Panc1 (cell line): ENCODE data around the gene PNPO. TPM values are rescaled to one million over a fixed set of nuclear protein-coding genes. Genes with fewer than 3 reads are reported as not detected.

Experiments
- ATAC-seq: fragments of 200-7000 bp; cut with Tn5 transposase; 2 replicates; pipeline ENCODE4 v1.9.1; 2020; ENCODE audit warnings: mild to moderate bottlenecking, moderate library complexity
- BruUV-seq: library from RNA; stranded (reverse); fragments of 400-500 nt; replicated peaks from 2 replicates; lab custom pipeline; 2021; lab: Mats Ljungman, UMichigan
- CTCF ChIA-PET: fragments of 300-600 bp; sonication (Branson Sonifier 250); formaldehyde crosslinking; loops from one replicate; lab custom pipeline; 2022; ENCODE audit warnings: antibody characterized with exemption; lab: Charles Lee
- POLR2A ChIA-PET: fragments of 300-600 bp; sonication (Branson Sonifier 250); formaldehyde crosslinking; loops from one replicate; lab custom pipeline; 2022; ENCODE audit warnings: antibody characterized with exemption; lab: Charles Lee
- DNase-seq: peaks from one replicate; pipeline ENCODE4 v3.0.0-alpha.2; 2010; ENCODE audit warnings: low read depth, low spot score
- H3K27ac ChIP-seq: 2 replicates; pipeline ENCODE4 v1.5.1; 2011; ENCODE audit warnings: mild to moderate bottlenecking, low read length, inconsistent platforms
- H3K27me3 ChIP-seq: fragments of 200-500 bp; sonication (Bioruptor generic); 2 replicates; pipeline ENCODE4 v1.6.0; 2014; ENCODE audit warnings: low read length, inconsistent platforms; ENCODE audit not compliant: control insufficient read depth, insufficient read depth
- H3K36me3 ChIP-seq: fragments of 200-500 bp; sonication (Bioruptor generic); 2 replicates; pipeline ENCODE4 v1.5.1; 2014; ENCODE audit warnings: inconsistent platforms, mild to moderate bottlenecking, low read length, moderate library complexity; ENCODE audit not compliant: control insufficient read depth, insufficient read depth
- H3K4me1 ChIP-seq: 2 replicates; pipeline ENCODE4 v1.5.1; 2011; ENCODE audit warnings: inconsistent platforms, mild to moderate bottlenecking, low read length, moderate library complexity; ENCODE audit not compliant: control insufficient read depth, insufficient read depth
- H3K4me3 ChIP-seq, 2 experiments: 2 replicates each; pipeline ENCODE4 v1.5.1; 2011 to 2012; ENCODE audit warnings: low read depth in 2 of 2, low read length in 2 of 2, mild to moderate bottlenecking in 2 of 2, inconsistent platforms in 1 of 2, moderate library complexity in 1 of 2
- H3K9me3 ChIP-seq: fragments of 200-500 bp; sonication (Bioruptor generic); 2 replicates; pipeline ENCODE4 v1.5.1; 2014; ENCODE audit warnings: low read depth, mild to moderate bottlenecking, inconsistent platforms, low read length, moderate library complexity; ENCODE audit not compliant: control insufficient read depth, insufficient read depth
- CTCF ChIP-seq: fragments of 450-650 bp; IDR thresholded peaks from 2 replicates; pipeline ENCODE4 v1.5.1; 2017; ENCODE audit warnings: mild to moderate bottlenecking
- POLR2AphosphoS5 ChIP-seq: IDR thresholded peaks from 2 replicates; pipeline ENCODE4 v1.6.1; 2012; ENCODE audit warnings: mild to moderate bottlenecking, low read depth, low read length, moderate library complexity
- REST ChIP-seq, 2 experiments: IDR thresholded peaks; 2 replicates each; pipeline ENCODE4 v1.6.1; 2011 to 2012; ENCODE audit warnings: low read depth in 2 of 2, control low read depth in 1 of 2, low read length in 1 of 2, mild to moderate bottlenecking in 1 of 2, moderate library complexity in 1 of 2; ENCODE audit not compliant: insufficient read depth in 1 of 2
- SIN3A ChIP-seq: IDR thresholded peaks from 2 replicates; pipeline ENCODE4 v1.6.1; 2012; ENCODE audit warnings: low read depth, mild to moderate bottlenecking, low read length, moderate library complexity, borderline replicate concordance; ENCODE audit not compliant: insufficient read depth
- TCF7L2 ChIP-seq: IDR thresholded peaks from 2 replicates; pipeline ENCODE4 v1.6.1; 2011; ENCODE audit warnings: mild to moderate bottlenecking, low read depth, low read length, inconsistent platforms
- in situ Hi-C: cut with HindIII; loops from 2 replicates; pipeline ENCODE4 v1.10.0; 2016; ENCODE audit warnings: low sequenced_read_pairs, low pct_unique_long_range_greater_than_20kb
- intact Hi-C: fragments of 100-400 bp; cut with micrococcal nuclease; formaldehyde crosslinking; loops from one replicate; pipeline ENCODE4 v1.10.0; 2022; ENCODE audit not compliant: unreplicated experiment
- total RNA-seq: library from RNA; stranded (reverse); gene quantifications from one replicate; pipeline ENCODE4 v1.2.1, GENCODE V29; 2021; ENCODE audit not compliant: unreplicated experiment

Gene PNPO
- total RNA-seq, 1 experiment from 2014 or later, result 20.1 TPM

- H3K9me3 ChIP-seq, result no peaks in the 10 kb centered on the region
- POLR2A ChIA-PET, result interaction anchor here (0.6 kb wide), 2 partner anchors 265 to 625 kb away, joined by 3 to 11 read pairs; no protein-coding TSS in a partner anchor
- H3K4me1 ChIP-seq, result peaks cover 16% of the 10 kb centered on the region
- H3K27ac ChIP-seq, result no peak within 1 kb of the TSS
- BruUV-seq, result no TSS peak
- no peaks in the 10 kb centered on the region for H3K36me3 ChIP-seq
- no peaks in the 10 kb centered on the region for H3K27me3 ChIP-seq
- CTCF ChIA-PET, result interaction anchor here (1.0 to 1.6 kb wide), 2 partner anchors 11 to 13 kb away, joined by 4 to 7 read pairs; partner anchors contain the start of gene CDK5RAP3
- no peak within 1 kb of the TSS for H3K4me3 ChIP-seq
- intact Hi-C loops (no loop called here), in situ Hi-C loops (no loop called here)
- ATAC-seq, result no peak
- TF ChIP-seq POLR2AphosphoS5 (no peak), CTCF (no peak), REST (IDR thresholded peaks at IDR 0.05; ENCODE audit: insufficient read depth in 1 of 2, low read depth in 2 of 2, low read length in 1 of 2) (no peak), SIN3A (no peak), TCF7L2 (no peak)
- no peak for DNase-seq
Observed at GRCh38 chr17:47957591-47958490, 16.5 kb downstream of the PNPO start, which contains the start of gene PRR15L. TSS of gene PRR15L (minus strand) at chr17:47957883. CDS start at chr17:47953234, 4,649 bp downstream.

- CTCF ChIA-PET, result no interaction called here
- Histone ChIP-seq H3K9me3 (no peaks in the 10 kb centered on the region), H3K4me1 (peaks cover 16% of the 10 kb centered on the region), H3K36me3 (no peaks in the 10 kb centered on the region), H3K27ac (no peak overlapping the region), H3K27me3 (no peaks in the 10 kb centered on the region), H3K4me3 (no peak overlapping the region)
- ATAC-seq, result no peak
- DNase-seq, result no peak
- in situ Hi-C loops, result no loop called here
- intact Hi-C loops, result no loop called here
- POLR2A ChIA-PET, result interaction anchor here (0.6 to 0.7 kb wide), 2 partner anchors 20 to 263 kb away, joined by 3 to 5 read pairs; no protein-coding TSS in a partner anchor
- BruUV-seq, result no TSS peak
- TF ChIP-seq POLR2AphosphoS5 (no peak), CTCF (no peak), SIN3A (no peak), REST (IDR thresholded peaks at IDR 0.05; ENCODE audit: insufficient read depth in 1 of 2, low read depth in 2 of 2, low read length in 1 of 2) (no peak), TCF7L2 (no peak)
Observed at GRCh38 chr17:47959825-47960655, 18.7 kb downstream of the PNPO start.
